CD4-positive, alpha-beta T cell treated with Interleukin-17A for 4 hours (primary cell): ENCODE data around the gene MPZL2.

Experiments used
- DNase-seq: peaks from one replicate; pipeline ENCODE4 v3.0.0-alpha.2; 2020; ENCODE audit warnings: mixed read lengths

MPZL2 gene

DNA sequence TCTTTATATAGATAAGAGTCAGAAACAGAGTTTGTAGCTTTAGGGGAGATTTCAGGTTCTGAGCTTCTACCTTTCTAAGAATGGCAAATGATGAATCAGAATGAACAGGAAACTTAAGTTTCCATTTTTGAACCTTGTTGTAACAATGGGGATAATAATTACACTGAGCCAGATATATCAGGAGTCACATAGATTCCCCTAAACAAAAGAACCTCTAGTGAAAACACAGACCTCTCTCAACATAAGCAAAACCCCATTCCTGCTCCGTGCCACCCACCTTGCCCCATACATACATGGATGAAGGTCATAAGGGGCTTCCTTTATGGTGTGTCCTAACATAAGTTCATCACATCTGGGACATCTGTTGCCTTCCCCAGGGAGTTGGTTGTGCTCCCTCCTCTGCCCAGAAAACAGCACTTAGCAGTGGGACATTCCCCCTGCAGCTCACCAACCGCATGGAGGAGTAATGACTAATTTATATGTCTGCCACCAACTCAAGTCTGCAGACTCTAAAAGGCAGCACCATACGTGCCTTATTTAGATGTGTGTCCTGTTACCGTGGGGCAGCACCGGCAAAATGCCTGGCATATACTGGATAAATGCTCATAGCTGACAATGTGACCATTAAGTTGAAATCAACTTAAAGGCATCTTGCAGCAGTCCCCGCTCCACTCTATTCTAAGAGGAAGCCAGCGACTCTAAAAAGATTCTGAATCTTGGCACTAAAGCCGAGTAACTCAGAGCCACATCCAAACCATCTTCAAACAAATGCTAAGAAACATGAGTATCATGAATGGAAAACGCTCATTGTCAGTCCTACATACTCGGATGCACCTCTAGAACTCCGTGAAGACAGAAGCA is 47.2 kb downstream of the MPZL2 start:
- peak; percentile 58 for DNase-seq

DNA sequence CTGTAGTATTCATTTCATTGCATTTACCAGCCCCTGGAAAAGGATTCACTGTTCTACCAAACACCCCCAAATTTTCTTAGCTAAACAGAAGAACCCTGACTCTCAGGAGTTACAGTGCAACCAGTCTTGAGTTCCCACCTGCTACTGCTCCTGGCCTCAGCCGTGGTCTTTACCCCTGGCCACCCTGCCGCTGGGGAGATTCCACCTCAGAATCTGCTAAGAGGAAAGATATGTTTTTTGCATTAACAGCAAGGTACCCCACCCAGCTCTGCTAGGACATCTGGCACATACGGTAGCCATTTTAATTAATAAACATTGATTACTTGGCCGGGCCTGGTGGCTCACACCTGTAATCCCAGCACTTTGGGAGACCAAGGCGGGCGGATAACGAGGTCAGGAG is 48.3 kb downstream of the MPZL2 start:
- DNase-seq: no peak

DNA sequence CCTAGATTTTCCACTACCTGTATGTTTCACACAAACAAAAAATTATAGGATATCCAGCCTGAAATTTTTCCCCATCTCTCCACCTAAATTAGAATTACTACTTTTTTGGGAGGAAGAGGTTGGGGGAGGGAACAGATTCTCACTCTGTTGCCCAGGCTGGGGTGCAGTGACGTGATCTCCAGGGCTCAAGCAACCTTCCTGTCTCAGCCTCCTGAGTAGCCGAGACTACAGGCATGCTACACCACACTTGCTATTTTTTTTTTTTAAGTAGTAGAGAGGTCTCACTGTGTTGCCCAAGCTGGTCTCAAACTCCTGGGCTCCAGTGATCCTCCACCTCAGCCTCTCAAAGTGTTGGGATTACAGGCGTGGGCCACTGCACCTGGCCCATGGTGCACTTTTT is 48.8 kb downstream of the MPZL2 start:
- DNase-seq: peak; percentile 57

DNA sequence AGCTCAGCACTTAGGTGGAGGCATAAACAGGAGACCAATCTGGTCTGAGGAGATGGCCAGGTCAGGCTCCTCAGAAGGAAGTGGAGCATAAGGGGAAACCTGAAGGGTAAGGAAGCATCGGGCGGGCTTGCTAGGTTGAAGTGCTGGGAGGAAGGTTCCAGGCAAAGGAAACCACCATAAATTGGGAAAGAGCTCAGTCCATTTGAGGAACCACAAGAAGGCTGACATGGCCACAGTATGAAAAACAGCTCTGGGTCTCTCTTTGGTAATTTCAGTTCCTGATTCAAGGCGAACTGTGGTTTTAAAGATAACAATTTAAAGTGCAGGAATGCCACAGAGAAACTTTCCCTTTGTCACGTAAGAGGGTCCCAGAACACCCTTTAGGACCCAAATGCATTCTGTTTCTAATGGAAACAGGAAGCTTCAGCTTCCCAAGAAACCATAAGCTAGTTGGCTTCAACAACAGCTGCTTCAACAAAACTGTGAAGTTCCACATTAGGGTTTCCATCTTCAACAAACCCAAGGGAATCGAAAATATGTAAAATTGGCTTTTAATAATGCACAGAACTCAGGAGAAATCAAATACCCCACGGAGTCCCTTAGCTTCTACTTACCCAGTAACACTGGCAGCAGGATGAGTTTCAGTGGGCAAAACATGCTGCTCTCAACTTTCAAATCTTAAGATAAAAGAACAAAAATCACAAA is 49.7 kb downstream of the MPZL2 start:
- DNase-seq: no peak

DNA sequence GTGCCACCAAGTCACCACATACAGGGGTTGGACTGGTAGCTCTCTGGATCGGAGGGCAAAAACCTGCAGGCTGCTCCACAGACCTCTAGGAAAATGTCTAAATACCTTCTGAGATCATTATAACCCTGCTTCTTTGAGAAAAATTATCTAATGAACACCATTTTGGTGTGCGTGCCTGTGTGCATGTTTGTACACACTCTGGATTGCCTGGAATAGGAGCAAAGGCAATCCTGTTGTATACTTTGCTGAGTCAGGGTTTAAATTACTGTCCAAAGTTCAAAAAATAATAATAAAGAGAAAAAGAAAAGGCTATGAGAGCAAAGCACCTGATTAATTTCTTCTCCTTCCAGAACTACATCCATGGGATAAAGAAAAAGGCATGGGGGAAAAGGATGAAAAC is 50.3 kb downstream of the MPZL2 start:
- DNase-seq: no peak

DNA sequence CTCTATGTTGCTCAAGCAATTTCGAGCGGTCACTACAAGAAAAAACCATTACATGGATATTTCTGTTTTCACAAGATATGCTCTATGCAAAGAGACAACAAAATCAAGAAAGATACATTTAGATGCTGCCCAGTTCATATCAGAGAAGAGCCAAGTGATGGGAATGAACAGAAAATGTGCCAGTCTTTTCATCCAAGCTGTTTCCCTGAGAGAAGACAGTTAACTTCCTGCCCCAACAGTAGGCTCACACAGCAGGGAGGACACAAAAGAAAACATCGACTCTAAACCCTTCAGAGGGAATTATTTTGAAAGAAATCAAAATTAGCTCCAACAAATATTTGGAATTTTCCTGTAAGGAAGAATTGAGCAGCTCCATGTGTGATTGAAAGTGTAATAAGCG is 50.9 kb downstream of the MPZL2 start:
- DNase-seq: no peak

DNA sequence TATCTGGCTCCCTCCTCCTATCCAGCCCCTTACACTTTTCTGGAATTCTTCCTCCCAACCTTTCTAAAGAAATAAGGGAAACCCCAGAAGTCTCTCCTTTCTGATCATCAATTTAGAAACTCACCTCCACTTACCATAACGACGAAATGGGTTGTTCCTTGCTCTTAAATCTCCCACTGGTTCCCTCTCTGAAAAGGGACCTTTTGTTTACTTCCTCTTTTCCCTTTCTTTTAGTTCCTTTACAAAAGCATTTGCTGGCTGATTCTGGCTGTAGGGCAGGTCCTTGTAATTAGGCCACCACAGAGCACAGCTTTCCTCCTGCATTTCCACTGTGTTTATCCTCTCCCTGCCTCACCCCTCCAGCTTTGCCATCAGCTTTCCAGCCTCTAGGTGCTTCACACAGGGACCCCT is 51.3 kb downstream of the MPZL2 start:
- DNase-seq: no peak

DNA sequence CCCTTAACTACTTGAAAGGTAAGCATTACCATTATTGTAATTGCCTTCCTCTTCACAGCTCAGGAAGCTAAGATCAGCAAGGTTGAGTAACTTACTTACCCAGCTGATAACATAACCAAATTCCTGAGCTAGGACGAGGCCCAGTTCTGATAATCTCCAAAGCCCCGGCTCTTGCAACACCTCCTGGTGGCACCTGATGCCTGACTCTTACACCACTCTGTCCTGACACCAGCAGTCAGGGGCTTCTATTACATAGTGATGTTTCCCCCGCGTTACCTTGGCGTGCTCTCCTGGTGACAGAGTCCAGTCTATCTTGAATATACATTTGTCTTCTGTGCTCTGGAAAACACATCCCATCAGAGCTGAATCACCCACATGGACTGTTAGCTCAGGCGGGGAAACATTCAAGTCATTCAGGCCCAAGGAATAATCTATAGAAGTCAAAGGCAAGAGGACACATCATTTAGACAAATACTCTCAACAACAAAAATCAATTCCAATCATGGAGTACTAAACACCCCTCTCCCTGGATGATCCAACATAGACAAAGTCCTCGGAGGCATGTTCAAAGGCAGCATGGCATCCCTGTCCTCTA is 51.9 kb downstream of the MPZL2 start:
- DNase-seq: no peak

DNA sequence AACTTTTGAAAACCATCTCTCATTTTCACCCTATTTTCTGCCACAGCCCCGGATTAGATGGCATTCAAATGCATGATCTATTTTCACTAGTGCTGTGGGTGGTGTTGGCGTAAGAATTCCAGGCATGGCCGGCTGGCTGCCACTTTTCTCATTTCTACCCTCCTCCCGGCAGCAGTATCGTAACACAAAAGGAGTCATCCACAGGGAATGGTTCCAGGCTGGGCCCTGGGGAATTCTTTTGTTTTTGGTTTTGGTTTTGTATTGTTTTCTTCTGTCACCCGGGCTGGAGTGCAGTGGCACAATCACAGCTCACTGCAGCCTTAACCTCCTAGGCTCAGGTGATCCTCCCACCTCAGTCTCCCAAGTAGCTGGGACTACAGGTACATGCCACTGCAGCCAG is 53.1 kb downstream of the MPZL2 start:
- DNase-seq: no peak

DNA sequence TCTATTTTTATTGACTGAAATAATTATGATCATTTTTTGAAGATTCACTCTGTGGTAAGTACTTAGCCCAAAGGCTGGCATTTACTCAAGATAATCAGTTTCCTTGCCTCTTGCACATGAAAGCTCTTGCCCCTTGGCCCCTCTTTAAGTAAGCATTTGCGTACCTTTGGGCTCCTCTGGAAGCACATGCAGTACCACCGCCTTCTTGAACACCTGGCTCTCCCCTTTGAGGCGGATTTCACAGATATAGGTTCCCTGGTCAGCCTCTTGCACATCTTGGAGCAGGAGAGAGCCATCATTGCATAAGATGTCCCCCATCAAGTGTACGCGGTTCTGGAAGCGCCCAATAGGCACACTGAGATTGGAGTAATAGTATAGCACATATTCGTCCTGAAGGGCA is 53.8 kb downstream of the MPZL2 start:
- no peak for DNase-seq

DNA sequence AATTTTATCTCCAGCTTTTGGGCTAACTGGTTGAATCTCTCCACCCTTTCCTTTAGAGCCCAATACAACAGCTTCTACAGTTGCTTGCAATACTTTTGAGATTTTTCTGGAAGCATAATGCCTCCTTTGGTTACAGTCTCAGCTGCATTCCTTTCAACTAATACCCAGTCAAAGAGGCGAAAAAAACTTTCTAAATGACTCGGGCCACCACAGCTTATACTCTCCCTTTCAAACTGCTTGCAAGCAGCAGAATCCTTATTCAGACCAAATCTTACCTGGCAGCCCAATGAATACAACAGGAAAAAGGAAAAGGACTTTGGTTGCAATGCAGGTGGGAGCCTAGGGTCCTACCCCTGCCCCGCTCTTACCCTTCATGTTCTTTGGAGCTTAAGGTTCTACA is 55.1 kb downstream of the MPZL2 start:
- no peak for DNase-seq

DNA sequence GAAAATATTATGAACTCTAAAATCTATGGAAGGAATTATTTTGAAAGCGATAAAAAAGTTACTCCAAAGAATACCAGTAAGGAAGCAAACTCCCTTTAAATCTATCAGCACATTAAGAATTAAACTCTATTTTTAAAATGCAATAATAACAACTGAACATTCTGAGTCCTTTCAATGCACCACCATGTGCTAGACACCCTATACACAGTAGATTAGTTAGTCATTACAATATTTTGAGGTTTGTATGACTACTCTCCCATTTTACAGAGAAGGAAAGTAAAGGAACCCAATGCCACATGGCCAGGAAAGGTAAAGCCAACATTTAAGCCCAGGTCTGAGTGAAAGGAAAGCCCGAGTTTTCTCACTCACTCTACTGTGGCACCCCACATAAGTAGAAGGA is 57.0 kb downstream of the MPZL2 start:
- no peak for DNase-seq

DNA sequence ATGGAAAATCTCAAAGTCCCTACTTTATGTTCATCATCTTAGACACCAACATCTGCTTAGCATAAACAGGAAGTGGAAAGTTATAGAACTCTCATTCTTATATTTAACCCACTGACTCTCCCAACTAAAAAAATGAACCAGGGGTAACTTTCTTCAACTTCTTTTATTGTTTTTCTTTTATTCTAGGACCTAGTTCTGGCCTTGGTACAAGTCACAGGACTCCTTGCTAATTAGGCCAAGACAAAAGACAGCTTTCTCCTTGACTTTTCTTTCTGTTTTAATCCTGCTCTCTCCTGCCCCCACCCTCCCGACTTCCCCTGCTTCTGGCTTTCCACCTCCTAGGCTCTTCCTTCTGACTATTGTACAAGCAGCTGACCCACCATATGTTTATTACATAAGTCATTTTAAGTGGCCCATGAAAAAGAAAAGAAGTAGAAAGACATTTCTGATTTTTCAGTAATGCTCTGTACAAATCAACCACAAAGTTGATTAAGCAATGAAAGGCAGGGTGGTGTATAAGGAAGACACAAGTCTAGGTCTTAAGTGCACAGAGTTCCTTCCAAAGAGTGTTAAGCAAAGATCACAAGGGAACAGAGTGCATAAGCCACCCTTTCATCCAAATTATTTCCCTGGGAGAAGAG is 57.6 kb downstream of the MPZL2 start:
- no peak for DNase-seq

DNA sequence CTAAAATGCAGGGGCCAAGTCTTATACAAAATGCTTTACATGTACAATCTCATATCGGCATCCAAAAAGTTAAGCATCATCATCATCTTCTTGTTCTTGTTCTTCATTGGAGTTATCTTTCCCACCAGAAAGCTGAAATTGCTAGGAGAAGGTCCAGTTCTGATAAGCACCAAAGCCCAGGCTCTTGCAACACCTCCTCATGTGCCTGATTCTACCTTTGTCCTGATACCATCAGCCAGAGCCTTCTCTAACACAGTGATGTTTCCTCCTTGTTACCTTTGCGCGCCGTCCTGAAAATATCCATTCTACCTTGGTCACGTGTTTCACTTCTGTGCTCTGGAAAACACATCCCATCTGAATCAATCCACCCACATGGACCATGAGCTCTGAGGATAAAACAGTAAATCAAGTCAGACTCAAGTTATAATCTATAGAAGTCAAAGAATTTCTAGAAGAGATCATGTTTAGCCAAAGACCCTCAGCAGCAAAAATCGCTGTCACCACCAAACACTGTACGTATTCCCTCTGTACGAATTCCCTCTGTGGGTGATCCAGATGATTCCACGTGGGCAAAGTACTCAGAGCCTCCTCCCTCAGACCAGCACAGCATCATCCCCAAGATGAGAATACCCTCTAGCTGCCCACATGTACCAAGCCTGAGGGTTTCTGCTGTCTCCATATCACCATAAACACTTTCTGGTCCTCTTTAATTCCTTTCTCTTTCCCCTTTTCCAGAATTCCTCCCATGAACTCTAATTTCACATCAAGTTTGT is 58.3 kb downstream of the MPZL2 start:
- DNase-seq: no peak
